HG02763 (cell line): ENCODE results near the gene SYTL1.

Source experiments
- ATAC-seq: cut with Tn5 transposase; IDR thresholded peaks from one replicate; pipeline ENCODE4 v1.9.1; 2021; ENCODE audit warnings: mild to moderate bottlenecking, moderate library complexity; ENCODE audit not compliant: unreplicated experiment

SYTL1 gene

GRCh38 chr1:27341525-27342252 lies at the start of gene SYTL1:
TSS of gene SYTL1 (plus strand) at chr1:27342022. CDS start at chr1:27345335, 3,313 bp downstream.
- ATAC-seq, result no peak

DNA sequence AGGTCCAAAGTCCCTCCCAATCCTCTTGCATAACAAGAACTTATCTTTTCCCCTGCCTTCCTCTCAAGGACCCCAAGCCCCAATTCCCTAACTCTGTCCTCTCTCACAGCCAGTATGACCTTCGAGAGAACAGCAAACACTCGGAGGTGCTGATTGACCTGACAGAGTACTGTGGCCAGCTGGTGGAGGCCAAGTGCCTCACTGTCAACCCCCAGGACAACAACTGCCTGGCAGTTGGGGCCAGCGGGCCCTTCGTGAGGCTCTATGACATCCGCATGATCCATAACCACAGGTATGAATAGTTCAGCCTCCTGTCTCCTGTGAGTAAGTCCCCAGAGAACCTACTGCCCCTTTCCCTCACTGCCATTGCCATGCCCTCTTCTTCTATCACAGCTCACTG lies 49.7 kb upstream of the SYTL1 start:
- ATAC-seq, result no peak

GRCh38 chr1:27293915-27294314 lies 47.9 kb upstream of the SYTL1 start:
- ATAC-seq, result no peak

DNA sequence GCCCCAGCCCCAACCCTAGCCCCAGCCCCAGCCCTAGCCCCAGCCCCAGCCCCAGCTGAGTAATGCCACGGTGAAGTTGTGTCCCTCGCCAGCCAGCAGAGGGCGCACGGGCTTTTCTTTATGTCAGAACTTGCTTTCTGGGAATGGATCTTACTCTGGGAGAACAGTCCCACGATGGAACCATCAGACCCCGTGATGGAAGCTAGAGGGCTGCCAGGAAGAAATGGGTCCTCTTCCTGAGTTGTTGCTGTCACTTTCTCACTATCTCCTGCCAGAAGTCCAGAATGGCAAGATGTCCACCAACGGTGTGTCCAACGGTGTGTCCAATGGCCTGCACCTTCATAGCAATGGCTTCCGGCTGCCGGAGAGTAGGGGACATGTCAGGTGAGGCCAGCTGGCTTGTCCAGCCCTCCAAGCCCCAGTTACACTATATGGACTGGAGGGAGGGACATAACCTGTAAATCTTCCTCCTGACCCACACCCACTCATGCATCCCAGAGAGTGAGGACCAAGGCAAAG lies 45.0 kb upstream of the SYTL1 start:
- ATAC-seq, result no peak

GRCh38 chr1:27297903-27298302 lies 43.9 kb upstream of the SYTL1 start:
- no peak for ATAC-seq

DNA sequence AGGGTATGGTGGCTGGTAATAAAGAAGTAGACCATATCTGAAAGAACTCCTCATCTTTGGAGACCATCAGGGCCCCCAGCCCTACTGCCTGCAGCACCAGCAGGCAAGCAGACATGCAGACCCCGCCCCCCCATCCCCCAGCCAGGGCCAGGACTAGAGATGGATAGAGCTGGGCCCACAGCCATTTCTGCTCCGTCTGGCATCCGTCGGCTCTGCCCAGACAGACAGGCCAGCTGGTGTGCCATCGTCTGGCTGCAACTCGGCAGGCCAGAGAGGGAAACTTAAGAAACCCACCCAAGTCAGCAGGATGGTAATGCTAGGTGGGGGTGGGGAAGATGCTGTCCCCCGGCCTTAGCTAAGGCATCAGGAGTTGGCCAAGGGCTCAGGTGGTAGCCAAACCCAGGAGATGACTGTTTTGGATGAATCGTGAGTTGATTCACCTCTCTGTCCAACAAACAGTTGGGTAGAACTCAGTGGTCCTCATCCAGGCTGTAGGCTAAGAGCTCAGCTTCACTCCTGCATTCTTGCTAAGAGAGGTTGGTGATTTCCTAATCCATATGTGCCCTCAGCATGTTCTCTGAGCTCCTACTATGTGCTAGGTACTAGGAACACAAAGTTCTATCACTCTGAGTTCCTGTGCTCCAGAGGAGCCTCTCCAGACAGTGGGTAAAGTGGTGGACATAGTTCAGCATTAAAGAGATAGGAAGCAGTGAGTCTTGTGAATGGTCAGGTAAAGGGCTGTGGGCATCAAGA lies 43.0 kb upstream of the SYTL1 start:
- no peak for ATAC-seq

DNA sequence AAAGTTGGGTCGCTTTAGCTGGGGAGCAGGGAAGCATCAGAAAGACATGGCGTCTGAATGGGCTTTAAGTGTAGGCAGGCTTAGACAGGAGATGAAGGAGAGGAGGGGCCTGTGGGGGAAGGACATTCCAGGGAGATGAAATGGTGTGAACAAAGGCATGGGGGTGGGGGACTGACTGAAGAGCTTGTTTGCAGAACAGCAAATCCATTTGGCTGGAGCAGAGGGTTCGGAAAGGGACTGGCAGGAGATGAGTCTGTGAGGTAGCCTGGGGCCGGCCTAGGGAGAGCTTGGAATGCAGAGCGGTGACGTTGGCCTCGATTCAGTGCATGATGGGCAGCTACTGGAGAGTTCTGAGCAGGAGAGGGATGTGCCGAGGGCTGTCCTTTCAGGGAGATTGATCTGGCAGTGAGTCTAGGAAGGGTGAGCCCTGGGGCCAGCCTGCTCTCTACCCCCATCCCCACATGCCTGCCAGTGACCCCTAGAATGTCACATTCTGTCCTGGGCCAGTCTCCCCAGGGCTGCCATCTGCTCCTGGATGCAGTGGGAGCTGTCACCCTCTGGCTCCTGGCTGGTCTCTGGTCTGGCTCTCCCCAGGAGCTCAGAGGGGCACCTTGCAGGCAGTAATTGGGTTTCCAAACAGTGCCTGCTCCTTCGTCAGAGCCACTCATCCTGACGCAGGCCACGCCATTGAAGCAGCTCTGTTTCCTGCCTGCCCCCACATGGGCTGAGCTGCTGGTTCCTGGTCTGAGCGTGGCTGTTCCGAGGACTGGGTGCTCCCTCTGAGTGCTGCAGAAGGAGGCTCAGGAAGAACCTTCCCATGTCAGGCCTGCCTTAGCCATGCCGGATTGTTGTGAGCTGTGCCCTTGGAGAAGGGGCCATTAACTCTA lies 42.2 kb upstream of the SYTL1 start:
- no peak for ATAC-seq

DNA sequence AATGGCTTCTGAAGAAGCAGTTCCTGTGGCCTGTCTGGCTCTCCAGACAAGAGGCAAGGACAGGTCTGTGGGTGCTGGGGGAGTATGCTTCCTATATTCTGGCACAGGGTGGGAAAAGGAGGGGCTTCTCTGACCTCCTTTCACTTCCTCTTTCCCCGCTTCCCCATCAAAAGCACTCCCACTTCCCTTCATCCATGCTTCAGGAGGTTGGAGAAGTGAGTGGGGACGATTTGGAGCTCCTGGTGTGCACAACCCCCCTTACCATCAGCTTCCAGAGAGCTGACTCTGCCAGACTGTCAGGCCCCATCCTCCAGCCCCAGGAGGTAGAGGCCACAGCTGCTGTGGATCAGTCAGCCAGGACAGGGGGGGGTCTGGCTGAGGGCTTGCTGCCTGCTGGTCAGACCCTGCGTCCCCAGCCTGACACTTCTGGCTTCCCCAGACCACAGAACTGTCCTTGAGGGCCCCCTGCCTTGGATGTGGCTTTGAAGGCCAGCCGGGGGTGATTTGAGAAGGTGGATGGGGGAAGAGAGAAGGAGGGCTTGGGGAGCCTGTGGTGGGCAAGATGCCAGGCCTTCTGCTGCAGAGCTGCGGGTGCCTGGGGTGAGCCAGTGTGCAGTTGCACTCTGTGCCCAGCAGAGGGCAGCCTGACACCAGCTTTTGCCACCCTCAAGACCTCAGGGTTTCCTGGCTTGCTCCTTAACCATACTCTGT lies 41.3 kb upstream of the SYTL1 start:
- ATAC-seq, result no peak

- ATAC-seq, result no peak
Observed at GRCh38 chr1:27301052-27301422, 40.8 kb upstream of the SYTL1 start.

GRCh38 chr1:27301582-27302199 lies 40.1 kb upstream of the SYTL1 start:
- ATAC-seq, result no peak

DNA sequence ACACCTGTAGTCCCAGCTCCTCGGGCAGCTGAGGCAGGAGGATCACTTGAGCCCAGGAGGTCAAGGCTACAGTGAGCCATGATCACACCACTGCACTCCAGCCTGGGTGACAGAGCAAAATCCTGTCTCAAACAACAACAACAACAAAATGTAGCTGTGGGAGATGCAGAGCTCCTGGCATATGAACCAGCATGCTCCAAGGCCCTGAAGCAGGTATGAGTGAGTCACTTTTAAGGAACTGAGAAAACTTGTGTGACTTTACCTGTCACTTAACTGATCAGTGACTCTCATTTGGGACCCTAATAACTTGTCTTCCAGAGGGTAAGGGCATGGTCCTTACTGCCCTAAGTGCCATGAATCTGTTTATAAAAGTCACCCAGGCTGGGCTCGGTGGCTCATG lies 39.2 kb upstream of the SYTL1 start:
- no peak for ATAC-seq

DNA sequence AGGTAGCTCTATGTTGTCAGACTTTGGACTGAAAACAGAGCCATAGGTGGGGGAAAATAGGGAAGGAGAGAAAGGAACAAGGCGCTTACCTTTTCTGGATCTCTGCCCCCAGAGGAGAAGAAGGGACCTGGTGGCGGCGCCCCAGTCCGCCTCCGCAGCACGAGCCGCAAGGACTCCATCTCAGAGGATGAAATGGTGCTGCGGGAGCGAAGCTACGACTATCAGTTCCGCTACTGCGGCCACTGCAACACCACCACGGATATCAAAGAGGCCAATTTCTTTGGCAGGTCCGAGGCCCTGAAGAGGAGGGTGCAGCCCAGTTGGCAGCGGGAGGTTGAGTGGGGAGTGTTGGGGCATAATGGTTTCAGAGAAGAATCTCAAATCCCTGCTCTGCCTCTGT lies 38.3 kb upstream of the SYTL1 start:
- no peak for ATAC-seq

DNA sequence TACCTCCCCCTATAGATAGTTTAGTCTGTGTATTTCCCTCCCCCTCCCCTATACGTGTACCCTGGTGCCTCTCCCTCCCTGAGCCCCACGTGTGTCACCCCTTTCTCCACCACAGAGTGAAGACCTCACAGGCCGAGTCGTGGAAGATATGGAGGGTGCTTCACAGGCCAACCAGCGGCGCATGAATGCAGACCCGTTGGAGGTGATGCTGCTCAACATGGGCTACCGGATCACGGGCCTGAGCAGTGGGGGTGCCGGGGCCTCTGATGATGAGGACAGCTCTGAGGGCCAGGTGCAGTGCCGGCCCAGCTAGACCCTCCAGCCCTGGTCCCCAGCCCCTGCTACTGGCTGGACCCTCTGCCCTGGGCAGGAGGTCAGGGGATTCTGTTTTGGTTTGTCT lies 35.8 kb upstream of the SYTL1 start:
- ATAC-seq, result no peak

- no peak for ATAC-seq
Observed at GRCh38 chr1:27306892-27307761, 34.7 kb upstream of the SYTL1 start.

DNA sequence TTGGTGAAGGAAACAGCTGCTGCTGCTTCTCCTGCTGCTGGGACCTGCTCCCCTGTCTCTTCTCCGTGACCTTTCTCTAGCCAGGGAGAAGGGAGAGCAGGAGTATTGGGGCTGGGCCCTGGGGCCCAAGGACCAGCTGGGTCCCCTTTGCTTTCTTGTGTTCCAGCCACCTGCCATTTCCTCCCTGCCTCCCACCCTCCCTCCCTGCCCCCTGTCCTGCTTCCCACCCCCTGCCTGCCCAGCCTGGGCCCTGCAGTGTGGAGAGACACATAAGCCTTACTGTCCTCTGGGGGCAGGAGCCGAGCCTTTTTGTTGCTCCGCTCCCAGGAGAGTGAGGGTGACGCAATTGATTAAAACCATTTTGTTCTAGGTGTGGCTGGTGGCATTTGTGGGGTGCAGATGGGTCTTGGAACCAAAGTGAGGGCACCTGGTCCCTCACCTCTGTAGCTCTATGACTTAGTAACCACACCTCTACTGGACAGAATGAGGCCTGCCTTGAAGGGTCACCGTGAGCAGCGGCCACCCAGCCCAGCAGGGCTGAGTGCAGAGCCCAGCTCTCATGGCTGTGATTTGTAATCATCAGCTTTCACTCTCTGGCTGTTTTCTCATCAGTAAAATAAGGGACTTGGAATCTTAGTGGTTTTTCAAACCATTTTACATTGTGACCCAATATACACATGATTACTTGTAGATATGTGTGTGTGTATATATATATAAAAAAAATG lies 33.8 kb upstream of the SYTL1 start:
- no peak for ATAC-seq

- no peak for ATAC-seq
Observed at GRCh38 chr1:27314169-27314568, 27.7 kb upstream of the SYTL1 start.

GRCh38 chr1:27314737-27315136 lies 27.1 kb upstream of the SYTL1 start:
- ATAC-seq, result no peak

GRCh38 chr1:27316860-27317259 lies 25.0 kb upstream of the SYTL1 start:
- no peak for ATAC-seq

- no peak for ATAC-seq
Observed at GRCh38 chr1:27318136-27318535, 23.7 kb upstream of the SYTL1 start.
